Activated CD4-positive, alpha-beta T cell treated with anti-CD3 and anti-CD28 coated beads, Interleukin-2, amount 10 ng/mL, durations not matched to agents 7 days and 5 days (primary cell): ENCODE results near the gene FOXO6. TPM values are rescaled to one million over a fixed set of nuclear protein-coding genes. Genes with fewer than 3 reads are reported as not detected.

ENCODE experiments used
- CTCF ChIA-PET: fragments of 350-600 bp; sonication (Branson Sonifier 250); formaldehyde crosslinking; loops from one replicate; lab custom pipeline; 2021; ENCODE audit warnings: antibody characterized with exemption; lab: Charles Lee
- POLR2A ChIA-PET: fragments of 350-600 bp; sonication (Branson Sonifier 250); formaldehyde crosslinking; loops from one replicate; lab custom pipeline; 2021; ENCODE audit warnings: antibody characterized with exemption; lab: Charles Lee
- DNase-seq: peaks from one replicate; pipeline ENCODE4 v3.0.0-alpha.2; 2020
- H3K27ac Mint-ChIP-seq: one replicate; pipeline ENCODE4 v1.8.0; 2021; ENCODE audit warnings: mild to moderate bottlenecking, moderate library complexity, mixed read lengths
- H3K27me3 Mint-ChIP-seq: one replicate; pipeline ENCODE4 v1.8.0; 2021; ENCODE audit warnings: mixed read lengths
- H3K36me3 Mint-ChIP-seq: one replicate; pipeline ENCODE4 v1.8.0; 2021; ENCODE audit warnings: low read depth, mixed read lengths
- H3K4me1 Mint-ChIP-seq: one replicate; pipeline ENCODE4 v1.8.0; 2021; ENCODE audit warnings: mixed read lengths
- H3K4me3 Mint-ChIP-seq: one replicate; pipeline ENCODE4 v1.8.0; 2021; ENCODE audit warnings: mild to moderate bottlenecking, moderate library complexity, mixed read lengths
- H3K9me3 Mint-ChIP-seq: one replicate; pipeline ENCODE4 v1.8.0; 2021; ENCODE audit warnings: mixed read lengths
- total RNA-seq, 2 experiments: library from RNA; stranded (reverse); gene quantifications; one replicate each; pipeline ENCODE4 v1.2.3, GENCODE V29; 2021

The FOXO6 gene
- total RNA-seq, 2 experiments from 2014 or later: not detected

- Mint-ChIP-seq H3K36me3 (no peaks in the 10 kb centered on the region), H3K4me3 (no peak overlapping the region), H3K27me3 (peaks cover 31% of the 10 kb centered on the region), H3K27ac (no peak overlapping the region), H3K9me3 (no peaks in the 10 kb centered on the region), H3K4me1 (peaks cover 4% of the 10 kb centered on the region)
- no peak for DNase-seq
- CTCF ChIA-PET: interaction anchor here (0.9 to 1.1 kb wide), 3 partner anchors 9 to 41 kb away, joined by 3 read pairs; no protein-coding TSS in a partner anchor
- POLR2A ChIA-PET: no interaction called here
Measured at GRCh38 chr1:41359211-41360073, 1.8 kb upstream of the FOXO6 start.

GRCh38 chr1:41360074-41360785 is 1.0 kb upstream of the FOXO6 start:
- CTCF ChIA-PET: interaction anchor here (1.0 to 1.1 kb wide), 2 partner anchors 22 to 42 kb away, joined by 3 read pairs; no protein-coding TSS in a partner anchor
- Mint-ChIP-seq H3K9me3 (no peaks in the 10 kb centered on the region), H3K4me3 (peak overlapping the region; percentile 67), H3K4me1 (peaks cover 4% of the 10 kb centered on the region), H3K27ac (no peak overlapping the region), H3K27me3 (peaks cover 39% of the 10 kb centered on the region), H3K36me3 (no peaks in the 10 kb centered on the region)
- POLR2A ChIA-PET: no interaction called here
- no peak for DNase-seq

- no peak overlapping the region for H3K27ac Mint-ChIP-seq
- H3K9me3 Mint-ChIP-seq: no peaks in the 10 kb centered on the region
- peaks cover 48% of the 10 kb centered on the region for H3K27me3 Mint-ChIP-seq
- no peak overlapping the region for H3K4me3 Mint-ChIP-seq
- no peaks in the 10 kb centered on the region for H3K36me3 Mint-ChIP-seq
- CTCF ChIA-PET: interaction anchor here (0.7 to 1.5 kb wide), 3 partner anchors 26 to 78 kb away, joined by 3 read pairs; no protein-coding TSS in a partner anchor
- no peak for DNase-seq
- peaks cover 7% of the 10 kb centered on the region for H3K4me1 Mint-ChIP-seq
- POLR2A ChIA-PET: no interaction called here
Measured at GRCh38 chr1:41361495-41362356, 492 bp downstream of the FOXO6 start.

GRCh38 chr1:41362357-41362721 is 1.1 kb downstream of the FOXO6 start:
- no peak overlapping the region for H3K27ac Mint-ChIP-seq
- peak overlapping the region; percentile 38 for H3K4me3 Mint-ChIP-seq
- peaks cover 10% of the 10 kb centered on the region for H3K4me1 Mint-ChIP-seq
- no peaks in the 10 kb centered on the region for H3K36me3 Mint-ChIP-seq
- ChIA-PET POLR2A (no interaction called here), CTCF (interaction anchor here (1.3 to 1.5 kb wide), 2 partner anchors 26 to 79 kb away, joined by 3 read pairs; no protein-coding TSS in a partner anchor)
- peaks cover 47% of the 10 kb centered on the region for H3K27me3 Mint-ChIP-seq
- no peaks in the 10 kb centered on the region for H3K9me3 Mint-ChIP-seq
- no peak for DNase-seq

- CTCF ChIA-PET: interaction anchor here (1.3 to 1.5 kb wide), 2 partner anchors 25 to 80 kb away, joined by 3 read pairs; no protein-coding TSS in a partner anchor
- H3K4me3 Mint-ChIP-seq: peak overlapping the region; percentile 38
- H3K27me3 Mint-ChIP-seq: peaks cover 54% of the 10 kb centered on the region
Measured at GRCh38 chr1:41362749-41363590, 1.7 kb downstream of the FOXO6 start.

GRCh38 chr1:41363591-41364320 is 2.5 kb downstream of the FOXO6 start:
- Mint-ChIP-seq H3K4me3 (no peak overlapping the region), H3K27ac (no peak overlapping the region), H3K4me1 (peaks cover 10% of the 10 kb centered on the region), H3K27me3 (peaks cover 52% of the 10 kb centered on the region), H3K36me3 (no peaks in the 10 kb centered on the region), H3K9me3 (no peaks in the 10 kb centered on the region)
- DNase-seq: no peak
- ChIA-PET POLR2A (no interaction called here), CTCF (interaction anchor here (1.4 to 1.5 kb wide), 2 partner anchors 9 to 80 kb away, joined by 3 read pairs; no protein-coding TSS in a partner anchor)

More at GRCh38 chr1:41362749-41363590, 1.7 kb downstream of the FOXO6 start:
- DNase-seq: no peak
- H3K27ac Mint-ChIP-seq: no peak overlapping the region
- peaks cover 10% of the 10 kb centered on the region for H3K4me1 Mint-ChIP-seq
- H3K36me3 Mint-ChIP-seq: no peaks in the 10 kb centered on the region
- POLR2A ChIA-PET: no interaction called here
- no peaks in the 10 kb centered on the region for H3K9me3 Mint-ChIP-seq

- peaks cover 60% of the 10 kb centered on the region for H3K27me3 Mint-ChIP-seq
- H3K27ac Mint-ChIP-seq: no peak overlapping the region
- H3K36me3 Mint-ChIP-seq: no peaks in the 10 kb centered on the region
- POLR2A ChIA-PET: no interaction called here
- no peak overlapping the region for H3K4me3 Mint-ChIP-seq
- peaks cover 10% of the 10 kb centered on the region for H3K4me1 Mint-ChIP-seq
- CTCF ChIA-PET: interaction anchor here (1.4 kb wide), 1 partner anchor 10 kb away, joined by 3 read pairs; no protein-coding TSS in a partner anchor
- DNase-seq: no peak
- no peaks in the 10 kb centered on the region for H3K9me3 Mint-ChIP-seq
Measured at GRCh38 chr1:41364442-41365319, 3.4 kb downstream of the FOXO6 start.

- Mint-ChIP-seq H3K4me3 (no peak overlapping the region), H3K27me3 (peaks cover 61% of the 10 kb centered on the region)
- CTCF ChIA-PET: interaction anchor here (1.4 kb wide), 1 partner anchor 11 kb away, joined by 3 read pairs; no protein-coding TSS in a partner anchor
Measured at GRCh38 chr1:41365320-41365633, 4.0 kb downstream of the FOXO6 start.

GRCh38 chr1:41365772-41366454 is 4.7 kb downstream of the FOXO6 start:
- Mint-ChIP-seq H3K27me3 (peaks cover 61% of the 10 kb centered on the region), H3K36me3 (no peaks in the 10 kb centered on the region), H3K4me3 (no peak overlapping the region), H3K4me1 (peaks cover 6% of the 10 kb centered on the region), H3K27ac (no peak overlapping the region), H3K9me3 (no peaks in the 10 kb centered on the region)
- ChIA-PET POLR2A (no interaction called here), CTCF (no interaction called here)
- DNase-seq: no peak

More at GRCh38 chr1:41365320-41365633, 4.0 kb downstream of the FOXO6 start:
- DNase-seq: no peak
- POLR2A ChIA-PET: no interaction called here
- Mint-ChIP-seq H3K36me3 (no peaks in the 10 kb centered on the region), H3K27ac (no peak overlapping the region), H3K9me3 (no peaks in the 10 kb centered on the region), H3K4me1 (peaks cover 10% of the 10 kb centered on the region)
